Stimulated activated effector memory CD8-positive, alpha-beta T cell treated with anti-CD3 and anti-CD28 coated beads, Interleukin-12 subunit alpha, Interleukin-12 subunit beta, amount 100 ng/mL, for 72 hours (primary cell): Measurements from ENCODE around the gene CYB561D2.

ENCODE experiments used
- ATAC-seq: fragments of 150-1000 bp; cut with Tn5 transposase; 2 replicates; pipeline ENCODE4 v1.10.0; 2021
- DNase-seq, 2 donors: peaks; one replicate each; pipeline ENCODE4 v3.0.0; 2021 to 2022; ENCODE audit warnings: low spot score in 2 of 2
- H3K27ac Mint-ChIP-seq: one replicate; pipeline ENCODE4 v1.8.0; 2022; ENCODE audit warnings: mild to moderate bottlenecking, mixed read lengths
- H3K36me3 Mint-ChIP-seq: one replicate; pipeline ENCODE4 v1.8.0; 2022; ENCODE audit warnings: mild to moderate bottlenecking, mixed read lengths
- H3K4me1 Mint-ChIP-seq: one replicate; pipeline ENCODE4 v1.8.0; 2022; ENCODE audit warnings: mixed read lengths
- H3K4me3 Mint-ChIP-seq: one replicate; pipeline ENCODE4 v1.8.0; 2022; ENCODE audit warnings: mild to moderate bottlenecking, mixed read lengths
- H3K9me3 Mint-ChIP-seq: one replicate; pipeline ENCODE4 v1.8.0; 2022; ENCODE audit warnings: mixed read lengths

CYB561D2 gene

GRCh38 chr3:50331364-50331907 is 19.2 kb upstream of the CYB561D2 start:
- Mint-ChIP-seq H3K4me3 (no peak overlapping the region), H3K36me3 (peaks cover 93% of the 10 kb centered on the region), H3K9me3 (no peaks in the 10 kb centered on the region), H3K27ac (no peak overlapping the region), H3K4me1 (peaks cover 41% of the 10 kb centered on the region)
- no peak for ATAC-seq
- DNase-seq, result no peak

GRCh38 chr3:50333744-50334328 is 16.8 kb upstream of the CYB561D2 start:
- Mint-ChIP-seq H3K4me3 (peak overlapping the region; percentile 93), H3K4me1 (peaks cover 43% of the 10 kb centered on the region), H3K9me3 (no peaks in the 10 kb centered on the region), H3K27ac (peak overlapping the region; percentile 96), H3K36me3 (peaks cover 100% of the 10 kb centered on the region)
- no peak for ATAC-seq
- DNase-seq, result no peak

GRCh38 chr3:50334339-50335075 is 16.2 kb upstream of the CYB561D2 start:
- H3K4me3 Mint-ChIP-seq, result peak overlapping the region; percentile 93
- H3K9me3 Mint-ChIP-seq, result no peaks in the 10 kb centered on the region
- ATAC-seq, result no peak
- peak overlapping the region; percentile 96 for H3K27ac Mint-ChIP-seq
- DNase-seq, result no peak
- H3K4me1 Mint-ChIP-seq, result peaks cover 50% of the 10 kb centered on the region
- peaks cover 100% of the 10 kb centered on the region for H3K36me3 Mint-ChIP-seq

GRCh38 chr3:50336452-50337174 is 14.0 kb upstream of the CYB561D2 start:
- peaks cover 59% of the 10 kb centered on the region for H3K4me1 Mint-ChIP-seq
- H3K4me3 Mint-ChIP-seq, result peak overlapping the region; percentile 93
- H3K36me3 Mint-ChIP-seq, result peaks cover 89% of the 10 kb centered on the region
- H3K27ac Mint-ChIP-seq, result peak overlapping the region; percentile 96
- H3K9me3 Mint-ChIP-seq, result no peaks in the 10 kb centered on the region
- ATAC-seq (peak; percentile 59), DNase-seq (no peak)

GRCh38 chr3:50337175-50337861 is 13.3 kb upstream of the CYB561D2 start:
- peak; percentile 82 for ATAC-seq
- Mint-ChIP-seq H3K4me3 (peak overlapping the region; percentile 93), H3K27ac (peak overlapping the region; percentile 96), H3K4me1 (peaks cover 62% of the 10 kb centered on the region), H3K9me3 (no peaks in the 10 kb centered on the region), H3K36me3 (peaks cover 82% of the 10 kb centered on the region)
- DNase-seq, result peak; percentile 85 to 98

GRCh38 chr3:50338965-50339364 is 11.7 kb upstream of the CYB561D2 start:
- Mint-ChIP-seq H3K4me3 (peak overlapping the region; percentile 93), H3K36me3 (peaks cover 65% of the 10 kb centered on the region), H3K4me1 (peaks cover 72% of the 10 kb centered on the region), H3K27ac (peak overlapping the region; percentile 96), H3K9me3 (no peaks in the 10 kb centered on the region)
- no peak for ATAC-seq
- DNase-seq, result no peak

GRCh38 chr3:50339485-50340146 is 11.0 kb upstream of the CYB561D2 start:
- peak in 1 of 2 donors; percentile 60 for DNase-seq
- H3K4me1 Mint-ChIP-seq, result peaks cover 67% of the 10 kb centered on the region

GRCh38 chr3:50340147-50340447 is 10.6 kb upstream of the CYB561D2 start:
- no peaks in the 10 kb centered on the region for H3K9me3 Mint-ChIP-seq
- ATAC-seq (no peak), DNase-seq (no peak)
- peaks cover 64% of the 10 kb centered on the region for H3K4me1 Mint-ChIP-seq
- peak overlapping the region; percentile 96 for H3K27ac Mint-ChIP-seq
- peak overlapping the region; percentile 93 for H3K4me3 Mint-ChIP-seq
- H3K36me3 Mint-ChIP-seq, result peaks cover 54% of the 10 kb centered on the region

More at GRCh38 chr3:50339485-50340146, 11.0 kb upstream of the CYB561D2 start:
- H3K9me3 Mint-ChIP-seq, result no peaks in the 10 kb centered on the region
- peak overlapping the region; percentile 93 for H3K4me3 Mint-ChIP-seq
- no peak for ATAC-seq
- peaks cover 59% of the 10 kb centered on the region for H3K36me3 Mint-ChIP-seq
- peak overlapping the region; percentile 96 for H3K27ac Mint-ChIP-seq

GRCh38 chr3:50340448-50341329 is 10.0 kb upstream of the CYB561D2 start, which contains the start of gene RASSF1:
RASSF1 (minus strand) TSS chr3:50340836; CDS start chr3:50340805, 31 bp downstream.
- Mint-ChIP-seq H3K4me3 (peak within 1 kb of the TSS; percentile 93), H3K9me3 (no peaks in the 10 kb centered on the region), H3K27ac (peak within 1 kb of the TSS; percentile 96), H3K4me1 (peaks cover 62% of the 10 kb centered on the region), H3K36me3 (peaks cover 48% of the 10 kb centered on the region)
- ATAC-seq, result peak; percentile 52
- peak; percentile 63 to 92 for DNase-seq

- Mint-ChIP-seq H3K36me3 (peaks cover 42% of the 10 kb centered on the region), H3K4me3 (peak overlapping the region; percentile 93), H3K9me3 (no peaks in the 10 kb centered on the region), H3K4me1 (peaks cover 62% of the 10 kb centered on the region), H3K27ac (peak overlapping the region; percentile 96)
- DNase-seq, result no peak
- no peak for ATAC-seq
These were observed 9.1 kb upstream of the CYB561D2 start for GRCh38 chr3:50341537-50341936.

GRCh38 chr3:50341996-50342650 is 8.5 kb upstream of the CYB561D2 start:
- DNase-seq, result no peak
- Mint-ChIP-seq H3K4me3 (peak overlapping the region; percentile 93), H3K36me3 (peaks cover 42% of the 10 kb centered on the region), H3K4me1 (peaks cover 63% of the 10 kb centered on the region), H3K9me3 (no peaks in the 10 kb centered on the region), H3K27ac (peak overlapping the region; percentile 50)
- no peak for ATAC-seq

- no peak overlapping the region for H3K4me3 Mint-ChIP-seq
These were observed 7.6 kb upstream of the CYB561D2 start for GRCh38 chr3:50342813-50343633.

GRCh38 chr3:50345008-50345407 is 5.7 kb upstream of the CYB561D2 start:
- peak overlapping the region; percentile 68 for H3K4me3 Mint-ChIP-seq
- H3K36me3 Mint-ChIP-seq, result peaks cover 42% of the 10 kb centered on the region
- peaks cover 70% of the 10 kb centered on the region for H3K4me1 Mint-ChIP-seq
- H3K27ac Mint-ChIP-seq, result no peak overlapping the region
- DNase-seq (peak in 1 of 2 donors; percentile 58), ATAC-seq (no peak)
- H3K9me3 Mint-ChIP-seq, result no peaks in the 10 kb centered on the region

More at GRCh38 chr3:50342813-50343633, 7.6 kb upstream of the CYB561D2 start:
- DNase-seq (no peak), ATAC-seq (no peak)
- H3K36me3 Mint-ChIP-seq, result peaks cover 42% of the 10 kb centered on the region
- no peaks in the 10 kb centered on the region for H3K9me3 Mint-ChIP-seq
- peak overlapping the region; percentile 52 for H3K27ac Mint-ChIP-seq
- peaks cover 67% of the 10 kb centered on the region for H3K4me1 Mint-ChIP-seq
